ENCODE data around the gene PCBP3. TPM values are rescaled to one million over a fixed set of nuclear protein-coding genes. Genes with fewer than 3 reads are reported as not detected.

PCBP3 gene
- total and polyA plus RNA-seq, 4 donors = 0.36 to 1.6 (median 0.42) TPM

DNA sequence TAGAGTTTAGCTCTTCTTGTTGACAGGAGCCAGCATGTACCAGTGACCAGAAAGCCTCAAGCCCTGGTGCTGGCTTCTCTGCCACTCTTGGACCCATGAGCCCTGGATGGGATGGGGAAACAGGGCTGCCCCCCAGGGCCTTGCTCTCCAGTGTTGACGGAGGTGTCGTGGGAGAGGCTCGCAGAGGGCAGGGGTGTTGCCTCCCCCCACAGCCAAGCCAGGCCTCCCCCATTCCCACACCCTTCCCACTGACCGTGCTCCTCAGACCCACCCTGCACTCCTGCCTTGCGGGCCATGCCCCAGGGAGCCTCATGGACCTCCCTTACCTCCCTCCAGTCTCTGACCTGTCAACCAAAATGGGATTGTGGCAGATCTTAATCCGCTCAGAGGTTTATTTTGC is 214.2 kb downstream of the PCBP3 start:
- WGBS = 79% methylated on average over 6 of the region's 6 CpGs
- H3K27me3 ChIP-seq (ENCODE audit: control insufficient read depth in 4 of 4, insufficient read depth in 4 of 4, low read length in 3 of 4) = no peaks in the 10 kb centered on the region
- H3K36me3 ChIP-seq (ENCODE audit: control insufficient read depth in 4 of 4, insufficient read depth in 3 of 4, low read depth in 1 of 4, low read length in 3 of 4) = no peaks in the 10 kb centered on the region
- no peak overlapping the region for H3K9ac ChIP-seq (ENCODE audit: low read depth in 1 of 2, low read length in 2 of 2)
- TF ChIP-seq TAF1 (conservative IDR thresholded peaks at IDR 0.05) (no peak), FOXA2 (IDR thresholded peaks at IDR 0.05) (no peak), HNF4A (conservative IDR thresholded peaks at IDR 0.05) (no peak)
- peaks cover 0 to 10% (median 6%) of the 10 kb centered on the region in 4 donors for H3K4me1 ChIP-seq (ENCODE audit: control insufficient read depth in 4 of 4, insufficient read depth in 4 of 4, low read length in 3 of 4)
- DNase-seq (ENCODE audit: low spot score) = no peak
- H3K27ac ChIP-seq (ENCODE audit: low read depth in 1 of 2, low read length in 2 of 2) = no peak overlapping the region
- no peak overlapping the region for H3K4me3 ChIP-seq (ENCODE audit: low read depth in 1 of 3, low read length in 3 of 3)
- H3K9me3 ChIP-seq (ENCODE audit: control insufficient read depth in 4 of 4, low read length in 3 of 4) = no peaks in the 10 kb centered on the region

GRCh38 chr21:45858180-45858579 is 214.7 kb downstream of the PCBP3 start:
- no peak overlapping the region for H3K9ac ChIP-seq (ENCODE audit: low read depth in 1 of 2, low read length in 2 of 2)
- no peaks in the 10 kb centered on the region for H3K9me3 ChIP-seq (ENCODE audit: control insufficient read depth in 4 of 4, low read length in 3 of 4)
- TF ChIP-seq ATF3 (IDR thresholded peaks at IDR 0.05) = no peak
- TF ChIP-seq, protein P1, sequence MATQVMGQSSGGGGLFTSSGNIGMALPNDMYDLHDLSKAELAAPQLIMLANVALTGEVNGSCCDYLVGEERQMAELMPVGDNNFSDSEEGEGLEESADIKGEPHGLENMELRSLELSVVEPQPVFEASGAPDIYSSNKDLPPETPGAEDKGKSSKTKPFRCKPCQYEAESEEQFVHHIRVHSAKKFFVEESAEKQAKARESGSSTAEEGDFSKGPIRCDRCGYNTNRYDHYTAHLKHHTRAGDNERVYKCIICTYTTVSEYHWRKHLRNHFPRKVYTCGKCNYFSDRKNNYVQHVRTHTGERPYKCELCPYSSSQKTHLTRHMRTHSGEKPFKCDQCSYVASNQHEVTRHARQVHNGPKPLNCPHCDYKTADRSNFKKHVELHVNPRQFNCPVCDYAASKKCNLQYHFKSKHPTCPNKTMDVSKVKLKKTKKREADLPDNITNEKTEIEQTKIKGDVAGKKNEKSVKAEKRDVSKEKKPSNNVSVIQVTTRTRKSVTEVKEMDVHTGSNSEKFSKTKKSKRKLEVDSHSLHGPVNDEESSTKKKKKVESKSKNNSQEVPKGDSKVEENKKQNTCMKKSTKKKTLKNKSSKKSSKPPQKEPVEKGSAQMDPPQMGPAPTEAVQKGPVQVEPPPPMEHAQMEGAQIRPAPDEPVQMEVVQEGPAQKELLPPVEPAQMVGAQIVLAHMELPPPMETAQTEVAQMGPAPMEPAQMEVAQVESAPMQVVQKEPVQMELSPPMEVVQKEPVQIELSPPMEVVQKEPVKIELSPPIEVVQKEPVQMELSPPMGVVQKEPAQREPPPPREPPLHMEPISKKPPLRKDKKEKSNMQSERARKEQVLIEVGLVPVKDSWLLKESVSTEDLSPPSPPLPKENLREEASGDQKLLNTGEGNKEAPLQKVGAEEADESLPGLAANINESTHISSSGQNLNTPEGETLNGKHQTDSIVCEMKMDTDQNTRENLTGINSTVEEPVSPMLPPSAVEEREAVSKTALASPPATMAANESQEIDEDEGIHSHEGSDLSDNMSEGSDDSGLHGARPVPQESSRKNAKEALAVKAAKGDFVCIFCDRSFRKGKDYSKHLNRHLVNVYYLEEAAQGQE (IDR thresholded peaks at IDR 0.05) = no peak
- no peak for TF ChIP-seq EGR1 (IDR thresholded peaks at IDR 0.05; ENCODE audit: low read depth in 2 of 2)
- TF ChIP-seq RXRA (IDR thresholded peaks at IDR 0.05) = no peak
- TF ChIP-seq, protein P2, sequence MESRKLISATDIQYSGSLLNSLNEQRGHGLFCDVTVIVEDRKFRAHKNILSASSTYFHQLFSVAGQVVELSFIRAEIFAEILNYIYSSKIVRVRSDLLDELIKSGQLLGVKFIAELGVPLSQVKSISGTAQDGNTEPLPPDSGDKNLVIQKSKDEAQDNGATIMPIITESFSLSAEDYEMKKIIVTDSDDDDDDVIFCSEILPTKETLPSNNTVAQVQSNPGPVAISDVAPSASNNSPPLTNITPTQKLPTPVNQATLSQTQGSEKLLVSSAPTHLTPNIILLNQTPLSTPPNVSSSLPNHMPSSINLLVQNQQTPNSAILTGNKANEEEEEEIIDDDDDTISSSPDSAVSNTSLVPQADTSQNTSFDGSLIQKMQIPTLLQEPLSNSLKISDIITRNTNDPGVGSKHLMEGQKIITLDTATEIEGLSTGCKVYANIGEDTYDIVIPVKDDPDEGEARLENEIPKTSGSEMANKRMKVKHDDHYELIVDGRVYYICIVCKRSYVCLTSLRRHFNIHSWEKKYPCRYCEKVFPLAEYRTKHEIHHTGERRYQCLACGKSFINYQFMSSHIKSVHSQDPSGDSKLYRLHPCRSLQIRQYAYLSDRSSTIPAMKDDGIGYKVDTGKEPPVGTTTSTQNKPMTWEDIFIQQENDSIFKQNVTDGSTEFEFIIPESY (IDR thresholded peaks at IDR 0.05) = no peak
- TF ChIP-seq, protein P3, sequence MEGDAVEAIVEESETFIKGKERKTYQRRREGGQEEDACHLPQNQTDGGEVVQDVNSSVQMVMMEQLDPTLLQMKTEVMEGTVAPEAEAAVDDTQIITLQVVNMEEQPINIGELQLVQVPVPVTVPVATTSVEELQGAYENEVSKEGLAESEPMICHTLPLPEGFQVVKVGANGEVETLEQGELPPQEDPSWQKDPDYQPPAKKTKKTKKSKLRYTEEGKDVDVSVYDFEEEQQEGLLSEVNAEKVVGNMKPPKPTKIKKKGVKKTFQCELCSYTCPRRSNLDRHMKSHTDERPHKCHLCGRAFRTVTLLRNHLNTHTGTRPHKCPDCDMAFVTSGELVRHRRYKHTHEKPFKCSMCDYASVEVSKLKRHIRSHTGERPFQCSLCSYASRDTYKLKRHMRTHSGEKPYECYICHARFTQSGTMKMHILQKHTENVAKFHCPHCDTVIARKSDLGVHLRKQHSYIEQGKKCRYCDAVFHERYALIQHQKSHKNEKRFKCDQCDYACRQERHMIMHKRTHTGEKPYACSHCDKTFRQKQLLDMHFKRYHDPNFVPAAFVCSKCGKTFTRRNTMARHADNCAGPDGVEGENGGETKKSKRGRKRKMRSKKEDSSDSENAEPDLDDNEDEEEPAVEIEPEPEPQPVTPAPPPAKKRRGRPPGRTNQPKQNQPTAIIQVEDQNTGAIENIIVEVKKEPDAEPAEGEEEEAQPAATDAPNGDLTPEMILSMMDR (IDR thresholded peaks at IDR 0.05; ENCODE audit: low read depth, low read length, missing input control) = no peak
- no peak for TF ChIP-seq SP1 (IDR thresholded peaks at IDR 0.05)
- no peak for TF ChIP-seq TAF1 (conservative IDR thresholded peaks at IDR 0.05)
- no peak for TF ChIP-seq FOXA2 (IDR thresholded peaks at IDR 0.05)
- no peak for TF ChIP-seq JUND (IDR thresholded peaks at IDR 0.05)
- no peak for TF ChIP-seq HNF4A (conservative IDR thresholded peaks at IDR 0.05)
- TF ChIP-seq GABPA (IDR thresholded peaks at IDR 0.05 in 1 of 2, conservative IDR thresholded peaks at IDR 0.05 in 1 of 2) = no peak
- TF ChIP-seq NR2F2 (IDR thresholded peaks at IDR 0.05) = no peak
- TF ChIP-seq, protein P4, sequence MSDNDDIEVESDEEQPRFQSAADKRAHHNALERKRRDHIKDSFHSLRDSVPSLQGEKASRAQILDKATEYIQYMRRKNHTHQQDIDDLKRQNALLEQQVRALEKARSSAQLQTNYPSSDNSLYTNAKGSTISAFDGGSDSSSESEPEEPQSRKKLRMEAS (IDR thresholded peaks at IDR 0.05) = no peak
- TF ChIP-seq FOXA1 (IDR thresholded peaks at IDR 0.05) = no peak
- TF ChIP-seq RAD21 (IDR thresholded peaks at IDR 0.05) = no peak
- TF ChIP-seq YY1 (IDR thresholded peaks at IDR 0.05) = no peak
- no peak for DNase-seq (ENCODE audit: low spot score)
- 95% methylated on average over 12 of the region's 12 CpGs for WGBS
- H3K36me3 ChIP-seq (ENCODE audit: control insufficient read depth in 4 of 4, insufficient read depth in 3 of 4, low read depth in 1 of 4, low read length in 3 of 4) = no peaks in the 10 kb centered on the region
- peaks cover 0 to 10% (median 6%) of the 10 kb centered on the region in 4 donors for H3K4me1 ChIP-seq (ENCODE audit: control insufficient read depth in 4 of 4, insufficient read depth in 4 of 4, low read length in 3 of 4)
- no peak overlapping the region for H3K27ac ChIP-seq (ENCODE audit: low read depth in 1 of 2, low read length in 2 of 2)
- H3K4me3 ChIP-seq (ENCODE audit: low read depth in 1 of 3, low read length in 3 of 3) = no peak overlapping the region
- no peaks in the 10 kb centered on the region for H3K27me3 ChIP-seq (ENCODE audit: control insufficient read depth in 4 of 4, insufficient read depth in 4 of 4, low read length in 3 of 4)
